ENCODE data around the gene HIP1R.

GRCh38 chr12:122842505-122843405 is 7.5 kb downstream of the HIP1R start:
- TF ChIP-seq POLR2A (IDR thresholded peaks at IDR 0.05; ENCODE audit: low read length) (no peak), GATA1 (IDR thresholded peaks at IDR 0.05; ENCODE audit: low read depth, low read length) (no peak)

All from erythroblast (primary cell).